ENCODE data around the gene ANTXR2.

GRCh38 chr4:79964020-79964399 lies 109.0 kb downstream of the ANTXR2 start:
- TF ChIP-seq, protein P1, sequence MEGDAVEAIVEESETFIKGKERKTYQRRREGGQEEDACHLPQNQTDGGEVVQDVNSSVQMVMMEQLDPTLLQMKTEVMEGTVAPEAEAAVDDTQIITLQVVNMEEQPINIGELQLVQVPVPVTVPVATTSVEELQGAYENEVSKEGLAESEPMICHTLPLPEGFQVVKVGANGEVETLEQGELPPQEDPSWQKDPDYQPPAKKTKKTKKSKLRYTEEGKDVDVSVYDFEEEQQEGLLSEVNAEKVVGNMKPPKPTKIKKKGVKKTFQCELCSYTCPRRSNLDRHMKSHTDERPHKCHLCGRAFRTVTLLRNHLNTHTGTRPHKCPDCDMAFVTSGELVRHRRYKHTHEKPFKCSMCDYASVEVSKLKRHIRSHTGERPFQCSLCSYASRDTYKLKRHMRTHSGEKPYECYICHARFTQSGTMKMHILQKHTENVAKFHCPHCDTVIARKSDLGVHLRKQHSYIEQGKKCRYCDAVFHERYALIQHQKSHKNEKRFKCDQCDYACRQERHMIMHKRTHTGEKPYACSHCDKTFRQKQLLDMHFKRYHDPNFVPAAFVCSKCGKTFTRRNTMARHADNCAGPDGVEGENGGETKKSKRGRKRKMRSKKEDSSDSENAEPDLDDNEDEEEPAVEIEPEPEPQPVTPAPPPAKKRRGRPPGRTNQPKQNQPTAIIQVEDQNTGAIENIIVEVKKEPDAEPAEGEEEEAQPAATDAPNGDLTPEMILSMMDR (IDR thresholded peaks at IDR 0.05) = no peak
- no peak for TF ChIP-seq RAD21 (IDR thresholded peaks at IDR 0.05; ENCODE audit: low read length)
- no peak for TF ChIP-seq TCF12 (IDR thresholded peaks at IDR 0.05)
- no peak for TF ChIP-seq POLR2AphosphoS5 (IDR thresholded peaks at IDR 0.05; ENCODE audit: low read depth, low read length)
- TF ChIP-seq, protein P2, sequence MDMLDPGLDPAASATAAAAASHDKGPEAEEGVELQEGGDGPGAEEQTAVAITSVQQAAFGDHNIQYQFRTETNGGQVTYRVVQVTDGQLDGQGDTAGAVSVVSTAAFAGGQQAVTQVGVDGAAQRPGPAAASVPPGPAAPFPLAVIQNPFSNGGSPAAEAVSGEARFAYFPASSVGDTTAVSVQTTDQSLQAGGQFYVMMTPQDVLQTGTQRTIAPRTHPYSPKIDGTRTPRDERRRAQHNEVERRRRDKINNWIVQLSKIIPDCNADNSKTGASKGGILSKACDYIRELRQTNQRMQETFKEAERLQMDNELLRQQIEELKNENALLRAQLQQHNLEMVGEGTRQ (IDR thresholded peaks at IDR 0.05; ENCODE audit: borderline replicate concordance, low read depth, low read length) = no peak
- no peak for TF ChIP-seq GABPA (IDR thresholded peaks at IDR 0.05; ENCODE audit: low read depth)
- TF ChIP-seq EP300 (IDR thresholded peaks at IDR 0.05; ENCODE audit: borderline replicate concordance in 1 of 2, low read depth in 1 of 2, low read length in 1 of 2) = no peak
- TF ChIP-seq, protein P3, sequence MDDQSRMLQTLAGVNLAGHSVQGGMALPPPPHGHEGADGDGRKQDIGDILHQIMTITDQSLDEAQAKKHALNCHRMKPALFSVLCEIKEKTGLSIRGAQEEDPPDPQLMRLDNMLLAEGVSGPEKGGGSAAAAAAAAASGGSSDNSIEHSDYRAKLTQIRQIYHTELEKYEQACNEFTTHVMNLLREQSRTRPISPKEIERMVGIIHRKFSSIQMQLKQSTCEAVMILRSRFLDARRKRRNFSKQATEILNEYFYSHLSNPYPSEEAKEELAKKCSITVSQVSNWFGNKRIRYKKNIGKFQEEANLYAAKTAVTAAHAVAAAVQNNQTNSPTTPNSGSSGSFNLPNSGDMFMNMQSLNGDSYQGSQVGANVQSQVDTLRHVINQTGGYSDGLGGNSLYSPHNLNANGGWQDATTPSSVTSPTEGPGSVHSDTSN (IDR thresholded peaks at IDR 0.05) = no peak
- TF ChIP-seq REST (IDR thresholded peaks at IDR 0.05; ENCODE audit: low read depth, low read length) = no peak
- TF ChIP-seq CHD2 (IDR thresholded peaks at IDR 0.05; ENCODE audit: low read length, partially characterized antibody) = no peak
- TF ChIP-seq MXI1 (IDR thresholded peaks at IDR 0.05; ENCODE audit: low read depth, low read length) = no peak
- TF ChIP-seq EZH2phosphoT487 (IDR thresholded peaks at IDR 0.05; ENCODE audit: borderline replicate concordance, low read depth) = no peak
- no peak for TF ChIP-seq USF1 (IDR thresholded peaks at IDR 0.05; ENCODE audit: borderline replicate concordance, low read depth)
